Cardiac muscle cell (in vitro differentiated cells and primary cell): Measurements from ENCODE around the gene ULBP2. TPM values are rescaled to one million over a fixed set of nuclear protein-coding genes. Genes with fewer than 3 reads are reported as not detected.
"Not testable (repeated sequence)": the region's sequence is repeated elsewhere in the genome, so short reads cannot be mapped to it uniquely, and the experiment has no call there.

ENCODE experiments used
- DNase-seq, 2 donors: peaks; one replicate each; pipeline versions ENCODE4 v3.0.0 to v3.0.0-alpha.2; 2010 to 2017; ENCODE audit warnings: low read depth in 1 of 2, low spot score in 1 of 2
- H3K27ac ChIP-seq: fragments of 200-600 bp; sonication (generic); 2 replicates; pipeline ENCODE4 v1.5.1; 2016
- H3K27me3 ChIP-seq: fragments of 200-600 bp; sonication (generic); 2 replicates; pipeline ENCODE4 v1.6.0; 2016; ENCODE audit warnings: control low read depth
- H3K36me3 ChIP-seq: fragments of 200-600 bp; sonication (generic); 2 replicates; pipeline ENCODE4 v1.5.1; 2016; ENCODE audit warnings: control low read depth
- H3K4me1 ChIP-seq: fragments of 200-600 bp; sonication (generic); 2 replicates; pipeline ENCODE4 v1.8.1; 2017; ENCODE audit warnings: low read depth, mild to moderate bottlenecking, mixed run types
- H3K4me3 ChIP-seq: fragments of 200-600 bp; sonication (generic); 2 replicates; pipeline ENCODE4 v1.5.1; 2016; ENCODE audit warnings: mild to moderate bottlenecking
- H3K9me3 ChIP-seq: fragments of 200-600 bp; sonication (generic); 2 replicates; pipeline ENCODE4 v1.5.1; 2017; ENCODE audit warnings: low read depth, mild to moderate bottlenecking, control low read depth
- CTCF ChIP-seq: IDR thresholded peaks from 2 replicates; pipeline ENCODE4 v1.5.1; 2012; ENCODE audit warnings: low read depth, mild to moderate bottlenecking, low read length
- polyA plus RNA-seq: library from polyadenylated mRNA; unstranded; fragments of >200 nt; fragmentation: Nextera tagmentation; extraction: Ambion mirVana; gene quantifications from 2 replicates; pipeline ENCODE4 v1.2.1, GENCODE V29; 2016
- total RNA-seq: library from RNA; depleted of rRNA; stranded (reverse); fragments of >200 nt; gene quantifications from 2 replicates; pipeline ENCODE4 v1.2.3, GENCODE V29; 2016

Gene ULBP2
- total and polyA plus RNA-seq, 2 experiments from 2014 or later = not detected

- Histone ChIP-seq H3K4me1 (no peaks in the 10 kb centered on the region), H3K9me3 (no peaks in the 10 kb centered on the region), H3K27me3 (peaks cover 86% of the 10 kb centered on the region), H3K36me3 (no peaks in the 10 kb centered on the region), H3K4me3 (no peak overlapping the region), H3K27ac (no peak overlapping the region)
- no peak for TF ChIP-seq CTCF
- no peak for DNase-seq
Measured at GRCh38 chr6:149948011-149948410, 6.2 kb downstream of the ULBP2 start.

GRCh38 chr6:149948616-149949015, 6.8 kb downstream of the ULBP2 start:
- Histone ChIP-seq H3K9me3 (no peaks in the 10 kb centered on the region), H3K4me3 (no peak overlapping the region), H3K4me1 (no peaks in the 10 kb centered on the region), H3K27ac (no peak overlapping the region), H3K27me3 (peaks cover 86% of the 10 kb centered on the region), H3K36me3 (no peaks in the 10 kb centered on the region)
- no peak for TF ChIP-seq CTCF
- no peak for DNase-seq

- no peak for DNase-seq
- Histone ChIP-seq H3K9me3 (no peaks in the 10 kb centered on the region), H3K4me3 (no peak overlapping the region), H3K36me3 (no peaks in the 10 kb centered on the region), H3K4me1 (no peaks in the 10 kb centered on the region), H3K27ac (no peak overlapping the region), H3K27me3 (peaks cover 93% of the 10 kb centered on the region)
- TF ChIP-seq CTCF = no peak
Measured at GRCh38 chr6:149950423-149950822, 8.6 kb downstream of the ULBP2 start.

GRCh38 chr6:149951096-149951495, 9.3 kb downstream of the ULBP2 start:
- no peak for DNase-seq
- no peak overlapping the region for H3K27ac ChIP-seq
- H3K9me3 ChIP-seq = no peaks in the 10 kb centered on the region
- no peaks in the 10 kb centered on the region for H3K4me1 ChIP-seq
- TF ChIP-seq CTCF = no peak
- H3K4me3 ChIP-seq = no peak overlapping the region
- H3K27me3 ChIP-seq = peaks cover 94% of the 10 kb centered on the region
- no peaks in the 10 kb centered on the region for H3K36me3 ChIP-seq

- Histone ChIP-seq H3K9me3 (no peaks in the 10 kb centered on the region), H3K4me1 (no peaks in the 10 kb centered on the region), H3K36me3 (no peaks in the 10 kb centered on the region), H3K27ac (no peak overlapping the region), H3K27me3 (peaks cover 94% of the 10 kb centered on the region), H3K4me3 (no peak overlapping the region)
- no peak for TF ChIP-seq CTCF
- no peak for DNase-seq
Measured at GRCh38 chr6:149951626-149952025, 9.8 kb downstream of the ULBP2 start.

GRCh38 chr6:149953390-149953789, 11.6 kb downstream of the ULBP2 start:
- H3K27ac ChIP-seq, H3K4me3 ChIP-seq, DNase-seq, H3K4me1 ChIP-seq, H3K9me3 ChIP-seq, H3K36me3 ChIP-seq: not testable (repeated sequence)
- H3K27me3 ChIP-seq = peaks cover 99% of the 10 kb centered on the region

GRCh38 chr6:149953934-149954327, 12.1 kb downstream of the ULBP2 start:
- H3K4me1 ChIP-seq, H3K4me3 ChIP-seq: not testable (repeated sequence)

GRCh38 chr6:149954328-149954983, 12.6 kb downstream of the ULBP2 start:
- not testable (repeated sequence) for H3K4me1 ChIP-seq, H3K4me3 ChIP-seq, DNase-seq, H3K9me3 ChIP-seq, H3K27ac ChIP-seq, H3K36me3 ChIP-seq
- H3K27me3 ChIP-seq = peaks cover 97% of the 10 kb centered on the region

More at GRCh38 chr6:149953934-149954327, 12.1 kb downstream of the ULBP2 start:
- H3K27me3 ChIP-seq = peaks cover 97% of the 10 kb centered on the region
- not testable (repeated sequence) for DNase-seq, H3K9me3 ChIP-seq, H3K36me3 ChIP-seq, H3K27ac ChIP-seq

GRCh38 chr6:149954984-149955653, 13.3 kb downstream of the ULBP2 start:
- H3K4me1 ChIP-seq, H3K9me3 ChIP-seq, H3K36me3 ChIP-seq, H3K4me3 ChIP-seq, DNase-seq, H3K27ac ChIP-seq: not testable (repeated sequence)
- H3K27me3 ChIP-seq = peaks cover 97% of the 10 kb centered on the region
